OCI-LY1 (cell line): ENCODE results near the gene SLC7A7.

ENCODE experiments used
- H2AFZ ChIP-seq: fragments of 200-600 bp; sonication (generic), shearing (Covaris generic); 2 replicates; pipeline ENCODE4 v1.6.0; 2014; ENCODE audit warnings: antibody characterized with exemption, mild to moderate bottlenecking, low read length
- H3F3A ChIP-seq: fragments of 200-600 bp; sonication (generic), shearing (Covaris generic); 2 replicates; pipeline ENCODE4 v1.6.0; 2014; ENCODE audit warnings: mild to moderate bottlenecking, antibody characterized with exemption, low read length, moderate library complexity; ENCODE audit not compliant: insufficient read depth
- H3K27ac ChIP-seq: fragments of 200-600 bp; sonication (generic); 2 replicates; pipeline ENCODE4 v1.5.1; 2014; ENCODE audit warnings: low read length, mixed run types, mild to moderate bottlenecking, low read depth; ENCODE audit not compliant: poor library complexity, severe bottlenecking
- H3K27me3 ChIP-seq: fragments of 200-600 bp; sonication (generic); 2 replicates; pipeline ENCODE4 v1.6.0; 2014; ENCODE audit warnings: antibody characterized with exemption, mild to moderate bottlenecking, low read length, moderate library complexity; ENCODE audit not compliant: insufficient read depth
- H3K36me3 ChIP-seq: fragments of 200-600 bp; sonication (generic); 2 replicates; pipeline ENCODE4 v1.6.1; 2014; ENCODE audit warnings: mild to moderate bottlenecking, antibody characterized with exemption, low read length, moderate library complexity, mixed read lengths; ENCODE audit not compliant: insufficient read depth
- H3K4me1 ChIP-seq: fragments of 200-600 bp; sonication (generic); 2 replicates; pipeline ENCODE4 v1.5.1; 2014; ENCODE audit warnings: mild to moderate bottlenecking, low read length, moderate library complexity; ENCODE audit not compliant: insufficient read depth, severe bottlenecking
- H3K4me2 ChIP-seq: fragments of 200-600 bp; sonication (generic), shearing (Covaris generic); 2 replicates; pipeline ENCODE4 v1.6.1; 2014; ENCODE audit warnings: low read length
- H3K4me3 ChIP-seq: fragments of 200-600 bp; sonication (generic); 2 replicates; pipeline ENCODE4 v1.5.1; 2014; ENCODE audit warnings: low read length, low read depth, mild to moderate bottlenecking, mixed read lengths; ENCODE audit not compliant: poor library complexity, severe bottlenecking
- H3K79me2 ChIP-seq: fragments of 200-600 bp; shearing (Covaris generic); 2 replicates; pipeline ENCODE4 v1.6.1; 2016; ENCODE audit warnings: mixed run types, low read length, mixed read lengths; ENCODE audit not compliant: insufficient read depth
- H3K9ac ChIP-seq: fragments of 200-600 bp; sonication (generic), shearing (Covaris generic); 2 replicates; pipeline ENCODE4 v1.6.1; 2014; ENCODE audit warnings: mild to moderate bottlenecking, low read length, mixed read lengths
- H3K9me2 ChIP-seq: fragments of 200-600 bp; sonication (generic), shearing (Covaris generic); 2 replicates; pipeline ENCODE4 v1.6.1; 2014; ENCODE audit warnings: low read depth, mild to moderate bottlenecking, low read length, mixed read lengths
- H3K9me3 ChIP-seq: fragments of 200-600 bp; shearing (Covaris generic); 2 replicates; pipeline ENCODE4 v1.6.1; 2014; ENCODE audit warnings: low read length, mixed read lengths
- H4K20me1 ChIP-seq: fragments of 200-600 bp; sonication (generic), shearing (Covaris generic); 2 replicates; pipeline ENCODE4 v1.6.0; 2016; ENCODE audit warnings: mild to moderate bottlenecking, low read length; ENCODE audit not compliant: insufficient read depth
- CTCF ChIP-seq: fragments of 200-600 bp; sonication (generic), shearing (Covaris generic); IDR thresholded peaks from 2 replicates; pipeline ENCODE4 v1.5.1; 2017; ENCODE audit warnings: mild to moderate bottlenecking, antibody characterized with exemption, low read length, moderate library complexity, mixed read lengths
- EZH2 ChIP-seq: fragments of 200-600 bp; sonication (generic), shearing (Covaris generic); IDR thresholded peaks from 2 replicates; pipeline ENCODE4 v1.8.0; 2017; ENCODE audit warnings: borderline replicate concordance, mixed run types, mild to moderate bottlenecking, antibody characterized with exemption, low read length, moderate library complexity, mixed read lengths

SLC7A7 gene

GRCh38 chr14:22753586-22753985 lies 61.6 kb downstream of the SLC7A7 start:
- TF ChIP-seq EZH2 (no peak), CTCF (no peak)
- H3K4me1 ChIP-seq, result peaks cover 27% of the 10 kb centered on the region
- H3F3A ChIP-seq, result no peaks in the 10 kb centered on the region
- H3K9me3 ChIP-seq, result no peaks in the 10 kb centered on the region
- H3K4me3 ChIP-seq, result no peak overlapping the region
- peak overlapping the region; percentile 17; the same call in 1 of the 2 replicates for H3K4me2 ChIP-seq
- no peak overlapping the region for H2AFZ ChIP-seq
- H3K9ac ChIP-seq, result no peak overlapping the region
- H4K20me1 ChIP-seq, result no peaks in the 10 kb centered on the region
- H3K27ac ChIP-seq, result no peak overlapping the region
- no peaks in the 10 kb centered on the region for H3K36me3 ChIP-seq
- no peaks in the 10 kb centered on the region for H3K27me3 ChIP-seq
- H3K9me2 ChIP-seq, result no peaks in the 10 kb centered on the region
- no peaks in the 10 kb centered on the region for H3K79me2 ChIP-seq

- no peaks in the 10 kb centered on the region for H3F3A ChIP-seq
- H3K4me3 ChIP-seq, result no peak overlapping the region
- H3K9ac ChIP-seq, result no peak overlapping the region
- no peaks in the 10 kb centered on the region for H3K27me3 ChIP-seq
- no peak overlapping the region for H3K27ac ChIP-seq
- no peaks in the 10 kb centered on the region for H4K20me1 ChIP-seq
- no peak overlapping the region for H3K4me2 ChIP-seq
- H3K9me3 ChIP-seq, result no peaks in the 10 kb centered on the region
- peaks cover 33% of the 10 kb centered on the region for H3K4me1 ChIP-seq
- no peaks in the 10 kb centered on the region for H3K9me2 ChIP-seq
- H2AFZ ChIP-seq, result no peak overlapping the region
- no peak for TF ChIP-seq EZH2
- no peak for TF ChIP-seq CTCF
- H3K36me3 ChIP-seq, result no peaks in the 10 kb centered on the region
- H3K79me2 ChIP-seq, result no peaks in the 10 kb centered on the region
Observed at GRCh38 chr14:22752422-22752821, 62.8 kb downstream of the SLC7A7 start.

DNA sequence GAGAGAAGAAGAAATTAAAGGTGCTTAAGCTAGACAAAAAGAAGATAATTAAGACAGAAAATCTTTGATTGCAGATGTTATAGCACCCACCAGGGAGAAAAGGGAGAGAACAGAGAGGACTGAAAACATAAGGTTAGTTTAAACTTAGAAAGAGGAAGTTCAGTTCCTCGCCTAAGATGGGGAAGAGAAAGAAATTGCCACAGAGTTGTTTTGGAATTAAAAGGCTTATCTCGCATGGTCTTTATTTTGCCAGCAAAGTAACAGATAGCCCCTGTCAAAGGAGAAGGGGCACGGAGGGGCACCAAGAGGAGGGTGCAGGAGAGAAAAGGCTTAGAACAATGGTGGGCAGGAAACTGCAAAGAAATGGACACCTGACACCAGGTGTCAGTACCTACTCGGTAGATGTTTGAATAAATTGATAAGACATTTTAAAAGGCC lies 66.6 kb downstream of the SLC7A7 start:
- Histone ChIP-seq H3K4me2 (peak overlapping the region; percentile 51), H3K4me3 (peak overlapping the region; percentile 23), H3K9me2 (no peaks in the 10 kb centered on the region), H3K9me3 (no peaks in the 10 kb centered on the region), H3K27me3 (no peaks in the 10 kb centered on the region), H4K20me1 (no peaks in the 10 kb centered on the region), H3F3A (no peaks in the 10 kb centered on the region), H3K36me3 (no peaks in the 10 kb centered on the region), H3K79me2 (no peaks in the 10 kb centered on the region), H3K9ac (no peak overlapping the region), H2AFZ (no peak overlapping the region), H3K4me1 (peaks cover 29% of the 10 kb centered on the region), H3K27ac (peak overlapping the region; percentile 59)
- TF ChIP-seq EZH2, result no peak
- TF ChIP-seq CTCF, result no peak
